Glutamatergic neuron (in vitro differentiated cells): ENCODE data around the gene SECISBP2L. TPM values are rescaled to one million over a fixed set of nuclear protein-coding genes. Genes with fewer than 3 reads are reported as not detected.

ENCODE experiments used
- DNase-seq: peaks from one replicate; pipeline ENCODE4 v3.0.0; 2022
- H3K27ac Mint-ChIP-seq: one replicate; pipeline ENCODE4 v1.8.0; 2020; ENCODE audit warnings: mild to moderate bottlenecking, mixed read lengths, inconsistent platforms; ENCODE audit not compliant: unreplicated experiment
- H3K27me3 Mint-ChIP-seq: one replicate; pipeline ENCODE4 v1.8.0; 2020; ENCODE audit warnings: mild to moderate bottlenecking, moderate library complexity, mixed read lengths, inconsistent platforms; ENCODE audit not compliant: unreplicated experiment
- H3K36me3 Mint-ChIP-seq: one replicate; pipeline ENCODE4 v1.8.0; 2020; ENCODE audit warnings: mild to moderate bottlenecking, mixed read lengths, inconsistent platforms; ENCODE audit not compliant: unreplicated experiment
- H3K4me1 Mint-ChIP-seq: one replicate; pipeline ENCODE4 v1.8.0; 2020; ENCODE audit warnings: mild to moderate bottlenecking, low read depth, mixed read lengths, inconsistent platforms; ENCODE audit not compliant: unreplicated experiment
- H3K4me3 Mint-ChIP-seq: one replicate; pipeline ENCODE4 v1.8.0; 2020; ENCODE audit warnings: mild to moderate bottlenecking, mixed read lengths, inconsistent platforms; ENCODE audit not compliant: unreplicated experiment
- H3K9me3 Mint-ChIP-seq: one replicate; pipeline ENCODE4 v1.8.0; 2020; ENCODE audit warnings: mild to moderate bottlenecking, moderate library complexity, mixed read lengths, inconsistent platforms; ENCODE audit not compliant: unreplicated experiment
- CTCF ChIP-seq: fragments of 200-600 bp; sonication (generic); IDR thresholded peaks from one replicate; pipeline ENCODE4 v1.5.0; 2021; ENCODE audit not compliant: partially characterized antibody, unreplicated experiment
- total RNA-seq: library from RNA; stranded (reverse); fragmentation: NEBNext Ultra II Directional; extraction: Animal tissue kit (Norgen Biotek cat#: 25700); gene quantifications from one replicate; pipeline ENCODE4 v1.2.1, GENCODE V29; 2021; ENCODE audit not compliant: unreplicated experiment

Gene SECISBP2L
- total RNA-seq, 1 donor from 2014 or later: 60.2 TPM

- H3K4me1 Mint-ChIP-seq: no peaks in the 10 kb centered on the region
- peaks cover 2% of the 10 kb centered on the region for H3K9me3 Mint-ChIP-seq
- TF ChIP-seq CTCF: no peak
- no peak overlapping the region for H3K4me3 Mint-ChIP-seq
- H3K27ac Mint-ChIP-seq: no peak overlapping the region
- H3K27me3 Mint-ChIP-seq: no peaks in the 10 kb centered on the region
- H3K36me3 Mint-ChIP-seq: peaks cover 2% of the 10 kb centered on the region
- no peak for DNase-seq
These were observed 46.9 kb downstream of the SECISBP2L start for GRCh38 chr15:48999314-48999713.

- no peaks in the 10 kb centered on the region for H3K27me3 Mint-ChIP-seq
- no peak for TF ChIP-seq CTCF
- H3K4me3 Mint-ChIP-seq: no peak overlapping the region
- H3K9me3 Mint-ChIP-seq: no peaks in the 10 kb centered on the region
- H3K36me3 Mint-ChIP-seq: no peaks in the 10 kb centered on the region
- H3K4me1 Mint-ChIP-seq: no peaks in the 10 kb centered on the region
- DNase-seq: no peak
- no peak overlapping the region for H3K27ac Mint-ChIP-seq
These were observed 50.0 kb downstream of the SECISBP2L start for GRCh38 chr15:48996276-48996675.

GRCh38 chr15:48993380-48993779, 52.9 kb downstream of the SECISBP2L start:
- no peaks in the 10 kb centered on the region for H3K36me3 Mint-ChIP-seq
- no peaks in the 10 kb centered on the region for H3K9me3 Mint-ChIP-seq
- no peaks in the 10 kb centered on the region for H3K27me3 Mint-ChIP-seq
- no peak for DNase-seq
- H3K4me1 Mint-ChIP-seq: no peaks in the 10 kb centered on the region
- no peak overlapping the region for H3K4me3 Mint-ChIP-seq
- TF ChIP-seq CTCF: no peak
- H3K27ac Mint-ChIP-seq: no peak overlapping the region

GRCh38 chr15:48992545-48992944, 53.7 kb downstream of the SECISBP2L start:
- no peak for TF ChIP-seq CTCF
- no peaks in the 10 kb centered on the region for H3K36me3 Mint-ChIP-seq

GRCh38 chr15:48992096-48992495, 54.1 kb downstream of the SECISBP2L start:
- Mint-ChIP-seq H3K36me3 (no peaks in the 10 kb centered on the region), H3K4me1 (no peaks in the 10 kb centered on the region), H3K4me3 (no peak overlapping the region), H3K9me3 (no peaks in the 10 kb centered on the region), H3K27ac (no peak overlapping the region), H3K27me3 (no peaks in the 10 kb centered on the region)
- no peak for DNase-seq
- no peak for TF ChIP-seq CTCF

More at GRCh38 chr15:48992545-48992944, 53.7 kb downstream of the SECISBP2L start:
- no peak for DNase-seq
- H3K4me1 Mint-ChIP-seq: no peaks in the 10 kb centered on the region
- H3K27me3 Mint-ChIP-seq: no peaks in the 10 kb centered on the region
- H3K27ac Mint-ChIP-seq: no peak overlapping the region
- no peaks in the 10 kb centered on the region for H3K9me3 Mint-ChIP-seq
- H3K4me3 Mint-ChIP-seq: no peak overlapping the region
